Globus pallidus (tissue), 1 donor: ENCODE measurements around the gene STK25.

ENCODE experiments used
- DNase-seq: peaks from one replicate; pipeline ENCODE4 v3.0.0-alpha.2; 2015; ENCODE audit warnings: low spot score

STK25 gene

GRCh38 chr2:241508240-241509154, at the start of gene STK25:
Gene STK25, minus strand, starts transcription at chr2:241508584. Its CDS starts 549 bp downstream, at chr2:241508035.
- peak; percentile 95 for DNase-seq

GRCh38 chr2:241556746-241557145, 48.4 kb upstream of the STK25 start:
- DNase-seq = no peak

GRCh38 chr2:241555711-241556110, 47.3 kb upstream of the STK25 start:
- DNase-seq = no peak

- DNase-seq = no peak
These were observed 46.4 kb upstream of the STK25 start for GRCh38 chr2:241554610-241555322.

- no peak for DNase-seq
These were observed 45.6 kb upstream of the STK25 start for GRCh38 chr2:241553981-241554380.

GRCh38 chr2:241553512-241553830, 45.1 kb upstream of the STK25 start:
- no peak for DNase-seq

GRCh38 chr2:241551998-241552737, 43.8 kb upstream of the STK25 start:
- DNase-seq = no peak

GRCh38 chr2:241551599-241551997, 43.2 kb upstream of the STK25 start:
- DNase-seq = no peak

GRCh38 chr2:241550616-241551580, 42.5 kb upstream of the STK25 start:
- DNase-seq = no peak

- DNase-seq = no peak
These were observed 40.1 kb upstream of the STK25 start for GRCh38 chr2:241548451-241548835.

- no peak for DNase-seq
These were observed 39.5 kb upstream of the STK25 start for GRCh38 chr2:241547781-241548450.

- peak; percentile 62 for DNase-seq
These were observed 38.6 kb upstream of the STK25 start for GRCh38 chr2:241546771-241547498.

GRCh38 chr2:241545523-241546473, 37.4 kb upstream of the STK25 start:
- no peak for DNase-seq

- DNase-seq = no peak
These were observed 36.7 kb upstream of the STK25 start for GRCh38 chr2:241545106-241545505.

- DNase-seq = peak; percentile 32
These were observed 33.9 kb upstream of the STK25 start for GRCh38 chr2:241542278-241542605.

- no peak for DNase-seq
These were observed 33.3 kb upstream of the STK25 start for GRCh38 chr2:241541564-241542277.

GRCh38 chr2:241540771-241541561, 32.6 kb upstream of the STK25 start:
- DNase-seq = peak; percentile 51

- no peak for DNase-seq
These were observed 32.0 kb upstream of the STK25 start for GRCh38 chr2:241540401-241540770.
